ENCODE data around the gene GRB14.

The GRB14 gene

GRCh38 chr2:164593959-164594358, 27.3 kb downstream of the GRB14 start:
- DNase-seq (ENCODE audit: low spot score): no peak
- no peak for TF ChIP-seq CTCF (IDR thresholded peaks at IDR 0.05; ENCODE audit: extremely low read depth, missing control alignments)

GRCh38 chr2:164593541-164593940, 27.7 kb downstream of the GRB14 start:
- no peak for DNase-seq (ENCODE audit: low spot score)
- TF ChIP-seq CTCF (IDR thresholded peaks at IDR 0.05; ENCODE audit: extremely low read depth, missing control alignments): no peak

GRCh38 chr2:164589522-164589921, 31.8 kb downstream of the GRB14 start:
- no peak for DNase-seq (ENCODE audit: low spot score)
- TF ChIP-seq CTCF (IDR thresholded peaks at IDR 0.05; ENCODE audit: extremely low read depth, missing control alignments): no peak

GRCh38 chr2:164581050-164581449, 40.2 kb downstream of the GRB14 start:
- no peak for TF ChIP-seq CTCF (IDR thresholded peaks at IDR 0.05; ENCODE audit: extremely low read depth, missing control alignments)
- DNase-seq (ENCODE audit: low spot score): no peak

GRCh38 chr2:164574931-164575330, 46.4 kb downstream of the GRB14 start:
- DNase-seq (ENCODE audit: low spot score): no peak

GRCh38 chr2:164570475-164570874, 50.8 kb downstream of the GRB14 start:
- DNase-seq (ENCODE audit: low spot score): no peak
- no peak for TF ChIP-seq CTCF (IDR thresholded peaks at IDR 0.05; ENCODE audit: extremely low read depth, missing control alignments)

More at GRCh38 chr2:164574931-164575330, 46.4 kb downstream of the GRB14 start:
- TF ChIP-seq CTCF (IDR thresholded peaks at IDR 0.05; ENCODE audit: extremely low read depth, missing control alignments): no peak

GRCh38 chr2:164569378-164569777, 51.9 kb downstream of the GRB14 start:
- no peak for TF ChIP-seq CTCF (IDR thresholded peaks at IDR 0.05; ENCODE audit: extremely low read depth, missing control alignments)
- no peak for DNase-seq (ENCODE audit: low spot score)

Measured in GM20000 (cell line).